ENCODE results near the gene DYRK1B. TPM values are rescaled to one million over a fixed set of nuclear protein-coding genes. Genes with fewer than 3 reads are reported as not detected.

DYRK1B gene
- polyA plus RNA-seq, 4 donors: 8.6 to 31.2 (median 11.4) TPM

DNA sequence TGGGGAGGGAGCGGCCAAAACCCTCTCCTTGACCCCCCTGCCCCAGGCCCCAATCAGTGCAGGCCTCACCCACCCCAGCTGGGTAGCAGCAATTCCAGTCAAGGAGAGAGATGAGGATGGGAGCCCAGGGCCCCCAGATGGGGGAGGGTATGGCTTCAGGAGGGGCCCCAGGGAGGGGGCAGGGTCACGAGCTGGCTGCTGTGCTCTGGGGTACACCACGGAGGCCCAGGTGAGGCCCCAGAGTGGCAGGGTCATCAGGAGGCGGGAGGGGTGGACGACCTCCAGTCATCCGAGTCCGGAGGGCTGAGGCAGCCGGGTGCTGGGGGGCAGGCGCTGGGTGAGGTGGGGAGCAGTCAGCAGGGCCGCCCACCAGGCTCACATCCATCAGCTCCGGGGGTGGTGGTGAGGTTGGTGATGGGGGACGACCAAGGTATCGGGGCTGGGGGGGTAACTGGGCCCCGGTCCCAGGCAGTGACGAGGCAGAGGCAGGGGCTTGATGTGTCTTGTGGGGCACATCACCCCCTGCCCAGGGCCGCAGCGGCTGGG, 8.4 kb downstream of the DYRK1B start:
- H3K4me1 ChIP-seq (ENCODE audit: control insufficient read depth in 3 of 3, insufficient read depth in 2 of 3, low read depth in 1 of 3, low read length in 2 of 3): peaks cover 0 to 12% (median 7%) of the 10 kb centered on the region in 3 donors
- 86 to 88% (median 88%) methylated on average over 11 to 17 of the region's 17 CpGs for WGBS, 3 donors
- no peak for FAIRE-seq
- peak overlapping the region in 1 of 3 donors; percentile 39 for H3K27ac ChIP-seq (ENCODE audit: low read depth in 1 of 3, low read length in 2 of 3)
- H3K36me3 ChIP-seq (ENCODE audit: control insufficient read depth in 3 of 3, insufficient read depth in 2 of 3, low read depth in 1 of 3, low read length in 3 of 3): peaks cover 7 to 51% (median 9%) of the 10 kb centered on the region in 3 donors
- no peak overlapping the region for H3K4me3 ChIP-seq (ENCODE audit: low read depth in 1 of 3, low read length in 3 of 3)
- no peak for DNase-seq
- H3K9me3 ChIP-seq (ENCODE audit: control insufficient read depth in 2 of 2, insufficient read depth in 1 of 2, low read depth in 1 of 2, low read length in 1 of 2): no peaks in the 10 kb centered on the region
- H3K27me3 ChIP-seq (ENCODE audit: control insufficient read depth in 3 of 3, insufficient read depth in 3 of 3, low read length in 3 of 3): no peaks in the 10 kb centered on the region

DNA sequence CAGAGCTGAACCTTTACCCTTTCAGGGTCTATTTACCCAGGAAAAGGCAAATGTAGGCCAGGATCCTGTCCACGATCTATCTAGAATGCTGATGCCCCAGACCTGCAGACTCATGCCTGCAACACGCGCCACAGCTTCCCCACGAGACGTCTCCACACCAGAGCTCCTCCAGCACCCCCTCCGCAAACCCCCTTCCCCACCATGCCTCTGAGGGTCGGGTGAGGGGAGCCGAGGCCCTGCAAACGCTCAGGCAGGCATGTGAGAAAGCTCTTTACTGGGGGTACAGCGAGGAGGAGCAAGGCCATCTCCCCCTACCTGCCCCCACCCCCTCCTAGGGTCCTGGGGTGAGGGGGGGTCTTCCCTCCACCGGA, 8.9 kb downstream of the DYRK1B start:
- WGBS, 3 donors: 71 to 81% (median 77%) methylated on average over 11 of the region's 11 CpGs
- H3K27me3 ChIP-seq (ENCODE audit: control insufficient read depth in 3 of 3, insufficient read depth in 3 of 3, low read length in 3 of 3): no peaks in the 10 kb centered on the region
- FAIRE-seq: no peak
- DNase-seq: no peak
- peak overlapping the region in 2 of 3 donors; percentile 39 to 82 for H3K27ac ChIP-seq (ENCODE audit: low read depth in 1 of 3, low read length in 2 of 3)
- H3K36me3 ChIP-seq (ENCODE audit: control insufficient read depth in 3 of 3, insufficient read depth in 2 of 3, low read depth in 1 of 3, low read length in 3 of 3): peaks cover 6 to 45% (median 9%) of the 10 kb centered on the region in 3 donors
- H3K4me1 ChIP-seq (ENCODE audit: control insufficient read depth in 3 of 3, insufficient read depth in 2 of 3, low read depth in 1 of 3, low read length in 2 of 3): peaks cover 0 to 12% (median 7%) of the 10 kb centered on the region in 3 donors
- H3K4me3 ChIP-seq (ENCODE audit: low read depth in 1 of 3, low read length in 3 of 3): no peak overlapping the region
- no peaks in the 10 kb centered on the region for H3K9me3 ChIP-seq (ENCODE audit: control insufficient read depth in 2 of 2, insufficient read depth in 1 of 2, low read depth in 1 of 2, low read length in 1 of 2)

DNA sequence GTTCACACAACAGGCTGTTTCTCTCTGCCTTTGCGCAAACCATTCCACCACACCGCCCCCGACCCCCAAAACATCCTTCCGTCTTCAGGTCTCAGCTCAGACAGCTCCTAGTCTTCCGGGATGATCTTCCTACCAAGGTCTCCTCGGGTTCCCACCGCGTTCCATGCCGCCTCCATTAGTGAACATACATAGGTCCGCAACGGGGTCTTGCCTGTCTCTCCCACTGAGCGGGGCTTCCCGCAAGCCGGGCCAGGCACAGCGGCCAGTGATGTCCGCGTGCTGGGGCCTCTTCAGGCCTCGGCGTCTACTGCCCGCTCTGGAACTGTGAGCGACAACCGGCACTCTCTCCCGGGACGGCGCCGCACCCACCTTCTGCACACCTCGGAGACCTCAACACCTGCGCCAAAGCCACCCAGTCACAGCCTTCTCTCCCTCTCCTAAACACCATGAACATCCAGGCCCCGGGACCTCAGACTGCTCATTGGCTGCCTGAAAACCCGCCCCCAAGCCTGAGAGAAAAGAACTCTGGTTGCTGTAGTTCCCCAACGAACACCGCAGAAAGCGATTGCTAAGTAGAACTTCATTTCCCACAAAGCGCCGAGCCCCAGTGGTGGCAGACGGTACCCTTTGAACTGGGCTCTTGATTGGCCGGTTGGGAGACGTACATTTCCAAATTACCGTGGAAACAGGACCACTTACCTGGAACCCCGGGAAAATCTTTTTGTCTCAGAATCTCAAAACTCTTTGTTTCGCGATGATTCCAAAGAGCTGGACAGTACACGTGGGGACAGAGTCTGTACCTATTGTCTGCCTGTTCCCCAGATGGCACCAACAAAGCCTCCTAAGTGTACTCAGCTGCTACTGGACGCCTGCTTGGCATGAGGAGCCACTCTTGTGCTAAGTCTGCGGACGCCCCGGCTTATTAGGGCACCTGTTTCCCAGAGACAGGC, 9.5 kb downstream of the DYRK1B start:
- Histone ChIP-seq H3K4me1 (ENCODE audit: control insufficient read depth in 3 of 3, insufficient read depth in 2 of 3, low read depth in 1 of 3, low read length in 2 of 3) (peaks cover 0 to 12% (median 7%) of the 10 kb centered on the region in 3 donors), H3K27ac (ENCODE audit: low read depth in 1 of 3, low read length in 2 of 3) (peak overlapping the region in 2 of 3 donors; percentile 39 to 82), H3K36me3 (ENCODE audit: control insufficient read depth in 3 of 3, insufficient read depth in 2 of 3, low read depth in 1 of 3, low read length in 3 of 3) (peaks cover 3 to 39% (median 9%) of the 10 kb centered on the region in 3 donors), H3K4me3 (ENCODE audit: low read depth in 1 of 3, low read length in 3 of 3) (peak overlapping the region; percentile 55 to 65 (median 60)), H3K27me3 (ENCODE audit: control insufficient read depth in 3 of 3, insufficient read depth in 3 of 3, low read length in 3 of 3) (no peaks in the 10 kb centered on the region), H3K9me3 (ENCODE audit: control insufficient read depth in 2 of 2, insufficient read depth in 1 of 2, low read depth in 1 of 2, low read length in 1 of 2) (no peaks in the 10 kb centered on the region)
- FAIRE-seq: peak; percentile 62
- DNase-seq: peak; percentile 93 to 96
- 2 to 7% (median 5%) methylated on average over 47 of the region's 47 CpGs for WGBS, 3 donors

DNA sequence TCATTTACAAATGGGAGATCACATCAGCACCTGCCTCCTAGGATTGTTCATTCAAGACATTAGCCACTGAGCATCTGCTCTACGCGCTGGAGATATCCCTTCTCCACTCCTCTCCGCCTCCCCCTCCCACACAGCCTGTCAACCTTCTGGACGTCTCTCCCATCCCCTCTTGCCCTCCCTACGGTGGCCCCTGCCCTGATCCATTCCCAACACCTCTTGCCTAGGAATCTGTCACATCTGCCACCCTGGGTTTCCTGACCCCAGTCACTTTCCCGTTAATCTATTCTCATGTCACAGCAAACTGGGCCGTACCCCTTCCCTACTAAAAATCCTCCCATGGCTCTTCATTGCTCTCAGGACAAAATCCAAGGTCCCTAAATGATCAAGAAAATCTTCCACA, 10.3 kb downstream of the DYRK1B start:
- Histone ChIP-seq H3K27me3 (ENCODE audit: control insufficient read depth in 3 of 3, insufficient read depth in 3 of 3, low read length in 3 of 3) (no peaks in the 10 kb centered on the region), H3K4me1 (ENCODE audit: control insufficient read depth in 3 of 3, insufficient read depth in 2 of 3, low read depth in 1 of 3, low read length in 2 of 3) (peaks cover 0 to 12% (median 7%) of the 10 kb centered on the region in 3 donors), H3K9me3 (ENCODE audit: control insufficient read depth in 2 of 2, insufficient read depth in 1 of 2, low read depth in 1 of 2, low read length in 1 of 2) (no peaks in the 10 kb centered on the region), H3K4me3 (ENCODE audit: low read depth in 1 of 3, low read length in 3 of 3) (peak overlapping the region in 2 of 3 donors; percentile 55 to 60), H3K27ac (ENCODE audit: low read depth in 1 of 3, low read length in 2 of 3) (peak overlapping the region in 1 of 3 donors; percentile 25), H3K36me3 (ENCODE audit: control insufficient read depth in 3 of 3, insufficient read depth in 2 of 3, low read depth in 1 of 3, low read length in 3 of 3) (peaks cover 3 to 36% (median 9%) of the 10 kb centered on the region in 3 donors)
- 22 to 30% (median 22%) methylated on average over 7 of the region's 7 CpGs for WGBS, 3 donors
- DNase-seq: no peak
- no peak for FAIRE-seq

DNA sequence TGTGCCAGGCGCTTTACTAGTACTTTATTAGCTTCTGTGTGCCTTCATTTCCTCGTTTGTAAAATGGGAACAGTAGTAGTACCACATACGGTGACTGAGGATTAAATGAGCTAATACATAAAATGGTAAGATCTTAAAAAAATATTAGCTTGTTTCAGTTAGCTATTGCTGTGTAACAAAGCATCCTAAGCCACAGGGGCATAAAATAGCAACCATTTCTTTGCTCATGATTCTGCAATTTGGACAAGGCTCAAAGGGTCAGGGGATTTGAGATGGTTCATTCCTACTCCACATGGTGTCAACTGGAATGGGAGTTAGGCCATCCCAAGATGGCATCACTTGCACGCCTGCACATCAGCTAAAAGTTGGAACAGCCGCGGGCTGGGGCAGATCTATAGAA, 13.3 kb downstream of the DYRK1B start:
- Histone ChIP-seq H3K9me3 (ENCODE audit: control insufficient read depth in 2 of 2, insufficient read depth in 1 of 2, low read depth in 1 of 2, low read length in 1 of 2) (no peaks in the 10 kb centered on the region), H3K36me3 (ENCODE audit: control insufficient read depth in 3 of 3, insufficient read depth in 2 of 3, low read depth in 1 of 3, low read length in 3 of 3) (peaks cover 0 to 10% (median under 1%) of the 10 kb centered on the region in 3 donors), H3K4me3 (ENCODE audit: low read depth in 1 of 3, low read length in 3 of 3) (no peak overlapping the region), H3K27me3 (ENCODE audit: control insufficient read depth in 3 of 3, insufficient read depth in 3 of 3, low read length in 3 of 3) (no peaks in the 10 kb centered on the region), H3K27ac (ENCODE audit: low read depth in 1 of 3, low read length in 2 of 3) (no peak overlapping the region), H3K4me1 (ENCODE audit: control insufficient read depth in 3 of 3, insufficient read depth in 2 of 3, low read depth in 1 of 3, low read length in 2 of 3) (peaks cover 0 to 12% (median 7%) of the 10 kb centered on the region in 3 donors)
- no peak for FAIRE-seq
- 93 to 97% (median 95%) methylated on average over 6 of the region's 6 CpGs for WGBS, 3 donors
- DNase-seq: no peak

DNA sequence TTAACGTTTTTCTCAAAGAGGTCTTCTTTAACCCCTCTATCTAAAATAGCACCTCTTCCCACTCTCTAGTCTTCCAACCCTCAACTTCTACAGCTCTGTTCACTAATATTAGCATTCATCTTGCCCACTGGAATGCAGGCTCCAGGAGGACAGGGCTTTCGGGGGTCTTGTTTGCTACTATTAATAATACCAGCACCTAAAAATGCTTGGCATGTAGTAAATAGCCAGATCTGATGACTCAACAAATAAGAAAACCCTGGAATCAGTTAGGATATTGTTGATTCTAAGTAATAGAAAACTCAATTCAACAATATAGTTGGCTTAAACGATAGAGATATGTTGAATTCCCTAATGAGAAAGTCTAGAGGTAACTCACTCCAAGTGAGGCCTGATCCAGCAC, 14.2 kb downstream of the DYRK1B start:
- no peak for FAIRE-seq
- WGBS, 3 donors: 84 to 90% (median 85%) methylated on average over 3 of the region's 3 CpGs
- Histone ChIP-seq H3K36me3 (ENCODE audit: control insufficient read depth in 3 of 3, insufficient read depth in 2 of 3, low read depth in 1 of 3, low read length in 3 of 3) (peaks cover 0 to under 1% (median 0%) of the 10 kb centered on the region in 3 donors), H3K27ac (ENCODE audit: low read depth in 1 of 3, low read length in 2 of 3) (no peak overlapping the region), H3K4me1 (ENCODE audit: control insufficient read depth in 3 of 3, insufficient read depth in 2 of 3, low read depth in 1 of 3, low read length in 2 of 3) (peaks cover 0 to 6% (median 4%) of the 10 kb centered on the region in 3 donors), H3K9me3 (ENCODE audit: control insufficient read depth in 2 of 2, insufficient read depth in 1 of 2, low read depth in 1 of 2, low read length in 1 of 2) (no peaks in the 10 kb centered on the region), H3K4me3 (ENCODE audit: low read depth in 1 of 3, low read length in 3 of 3) (no peak overlapping the region), H3K27me3 (ENCODE audit: control insufficient read depth in 3 of 3, insufficient read depth in 3 of 3, low read length in 3 of 3) (no peaks in the 10 kb centered on the region)
- DNase-seq: no peak

DNA sequence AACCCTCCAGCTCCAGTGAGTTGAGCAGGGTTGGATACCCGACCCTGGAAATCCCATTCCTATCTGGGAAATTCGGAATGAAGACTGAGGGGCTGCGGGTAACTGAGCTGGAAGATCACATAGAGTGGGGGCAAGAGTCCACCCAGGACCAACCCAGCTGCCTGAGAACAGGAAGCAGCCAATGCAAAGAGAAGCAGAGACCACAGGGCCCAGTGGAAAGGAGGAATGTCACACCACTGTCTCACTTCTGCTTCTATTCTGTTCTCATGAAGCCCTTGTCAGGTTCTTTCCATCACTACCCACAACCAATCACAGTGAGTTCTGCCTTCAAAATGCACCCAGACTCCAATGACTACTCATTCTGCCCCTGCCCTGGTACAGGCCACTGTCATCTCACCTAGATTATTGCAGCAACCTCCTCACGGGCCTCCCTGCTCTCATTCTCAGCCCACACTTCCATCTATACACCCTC, 15.3 kb downstream of the DYRK1B start:
- FAIRE-seq: no peak
- DNase-seq: no peak
- 84 to 89% (median 87%) methylated on average over 4 of the region's 4 CpGs for WGBS, 3 donors

DNA sequence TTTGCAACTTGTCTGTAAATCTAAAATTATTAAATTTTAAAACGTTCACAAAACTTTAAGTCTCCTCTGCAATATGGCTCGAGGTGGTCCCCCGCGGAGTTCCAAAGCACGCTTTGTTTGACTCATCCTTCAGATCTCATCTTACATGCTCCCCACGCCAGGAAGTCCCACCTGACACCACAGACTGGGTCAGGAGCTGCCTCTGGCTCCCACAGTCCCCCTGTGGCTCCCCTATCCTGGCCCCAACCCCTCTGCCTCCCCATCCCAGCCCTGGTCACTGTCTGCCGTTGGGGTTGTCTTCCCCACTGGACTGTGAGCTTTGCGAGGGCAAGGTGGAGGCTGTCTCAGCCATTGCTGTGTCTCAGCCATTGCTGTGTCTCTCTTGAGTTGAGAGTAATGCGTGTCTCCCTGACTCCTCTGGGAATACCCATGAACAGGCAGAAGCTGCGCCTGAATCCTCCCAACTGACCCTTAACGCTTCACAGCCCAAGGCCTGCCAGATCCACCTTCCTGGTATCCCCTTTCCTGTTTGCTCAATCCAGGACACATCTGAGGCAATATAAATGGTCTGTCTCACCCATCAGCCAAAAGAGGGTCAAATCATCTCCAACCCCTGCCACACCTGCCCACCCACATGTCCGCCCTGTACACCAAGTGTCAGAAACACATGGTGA, 15.9 kb downstream of the DYRK1B start:
- no peak overlapping the region for H3K27ac ChIP-seq (ENCODE audit: low read depth in 1 of 3, low read length in 2 of 3)
- WGBS, 3 donors: 89 to 94% (median 93%) methylated on average over 12 of the region's 12 CpGs
- no peaks in the 10 kb centered on the region for H3K9me3 ChIP-seq (ENCODE audit: control insufficient read depth in 2 of 2, insufficient read depth in 1 of 2, low read depth in 1 of 2, low read length in 1 of 2)
- no peak for DNase-seq
- no peaks in the 10 kb centered on the region for H3K36me3 ChIP-seq (ENCODE audit: control insufficient read depth in 3 of 3, insufficient read depth in 2 of 3, low read depth in 1 of 3, low read length in 3 of 3)
- no peak overlapping the region for H3K4me3 ChIP-seq (ENCODE audit: low read depth in 1 of 3, low read length in 3 of 3)
- no peak for FAIRE-seq
- no peaks in the 10 kb centered on the region for H3K27me3 ChIP-seq (ENCODE audit: control insufficient read depth in 3 of 3, insufficient read depth in 3 of 3, low read length in 3 of 3)
- no peaks in the 10 kb centered on the region for H3K4me1 ChIP-seq (ENCODE audit: control insufficient read depth in 3 of 3, insufficient read depth in 2 of 3, low read depth in 1 of 3, low read length in 2 of 3)

More for the DNA sequence above, 15.3 kb downstream of the DYRK1B start:
- H3K9me3 ChIP-seq (ENCODE audit: control insufficient read depth in 2 of 2, insufficient read depth in 1 of 2, low read depth in 1 of 2, low read length in 1 of 2): no peaks in the 10 kb centered on the region
- peaks cover 0 to 2% (median 2%) of the 10 kb centered on the region in 3 donors for H3K4me1 ChIP-seq (ENCODE audit: control insufficient read depth in 3 of 3, insufficient read depth in 2 of 3, low read depth in 1 of 3, low read length in 2 of 3)
- H3K27me3 ChIP-seq (ENCODE audit: control insufficient read depth in 3 of 3, insufficient read depth in 3 of 3, low read length in 3 of 3): no peaks in the 10 kb centered on the region
- no peaks in the 10 kb centered on the region for H3K36me3 ChIP-seq (ENCODE audit: control insufficient read depth in 3 of 3, insufficient read depth in 2 of 3, low read depth in 1 of 3, low read length in 3 of 3)
- H3K4me3 ChIP-seq (ENCODE audit: low read depth in 1 of 3, low read length in 3 of 3): no peak overlapping the region
- no peak overlapping the region for H3K27ac ChIP-seq (ENCODE audit: low read depth in 1 of 3, low read length in 2 of 3)

Data from small intestine (tissue), 7 donors.